Trophoblast cell (in vitro differentiated cells and primary cell): ENCODE measurements around the gene TOX2.

Experiments used
- DNase-seq, 2 donors: peaks; one replicate each; pipeline ENCODE4 v3.0.0-alpha.2; 2016
- H2AFZ ChIP-seq: 2 replicates; pipeline ENCODE4 v1.6.1; 2013; ENCODE audit warnings: low read length, moderate library complexity, mild to moderate bottlenecking; ENCODE audit not compliant: insufficient read depth, poor library complexity
- H2AK5ac ChIP-seq: 2 replicates; pipeline ENCODE4 v1.6.1; 2013; ENCODE audit warnings: mild to moderate bottlenecking, low read length
- H2BK120ac ChIP-seq: 2 replicates; pipeline ENCODE4 v1.6.1; 2013; ENCODE audit warnings: low read length, mild to moderate bottlenecking, moderate library complexity; ENCODE audit not compliant: insufficient read depth, poor library complexity
- H2BK12ac ChIP-seq: 2 replicates; pipeline ENCODE4 v1.6.1; 2013; ENCODE audit warnings: mild to moderate bottlenecking, low read length, moderate library complexity
- H2BK5ac ChIP-seq: 2 replicates; pipeline ENCODE4 v1.6.1; 2013; ENCODE audit warnings: low read length, low read depth, moderate library complexity, mild to moderate bottlenecking; ENCODE audit not compliant: poor library complexity
- H3K14ac ChIP-seq: 2 replicates; pipeline ENCODE4 v1.6.1; 2013; ENCODE audit warnings: mild to moderate bottlenecking, low read length
- H3K18ac ChIP-seq: 2 replicates; pipeline ENCODE4 v1.6.1; 2013; ENCODE audit warnings: mild to moderate bottlenecking, low read length
- H3K23ac ChIP-seq: 2 replicates; pipeline ENCODE4 v1.6.1; 2013; ENCODE audit warnings: low read length
- H3K27ac ChIP-seq: 2 replicates; pipeline ENCODE4 v1.5.1; 2013; ENCODE audit warnings: low read depth, mild to moderate bottlenecking, inconsistent platforms, low read length, moderate library complexity
- H3K27me3 ChIP-seq: 2 replicates; pipeline ENCODE4 v1.6.1; 2013; ENCODE audit warnings: inconsistent platforms, mild to moderate bottlenecking, low read length, moderate library complexity; ENCODE audit not compliant: insufficient read depth
- H3K36me3 ChIP-seq, 2 experiments: 1 replicate in 1 of 2; 2 replicates in 1 of 2; pipeline ENCODE4 v1.6.1; 2013; ENCODE audit warnings: low read length in 2 of 2, mild to moderate bottlenecking in 2 of 2, moderate library complexity in 1 of 2; ENCODE audit not compliant: insufficient read depth in 2 of 2, control insufficient read depth in 1 of 2
- H3K4ac ChIP-seq: 2 replicates; pipeline ENCODE4 v1.6.1; 2013; ENCODE audit warnings: low read depth, mild to moderate bottlenecking, low read length, moderate library complexity
- H3K4me1 ChIP-seq, 2 experiments: 1 replicate in 1 of 2; 2 replicates in 1 of 2; pipeline ENCODE4 v1.6.1; 2013; ENCODE audit warnings: low read length in 2 of 2, mild to moderate bottlenecking in 2 of 2, moderate library complexity in 1 of 2; ENCODE audit not compliant: insufficient read depth in 2 of 2, control insufficient read depth in 1 of 2
- H3K4me2 ChIP-seq: 2 replicates; pipeline ENCODE4 v1.6.1; 2013; ENCODE audit warnings: inconsistent platforms, mild to moderate bottlenecking, low read length, moderate library complexity
- H3K4me3 ChIP-seq: 2 replicates; pipeline ENCODE4 v1.5.1; 2013; ENCODE audit warnings: mild to moderate bottlenecking, low read depth, low read length, inconsistent platforms
- H3K79me1 ChIP-seq: one replicate; pipeline ENCODE4 v1.6.1; 2013; ENCODE audit warnings: low read length
- H3K79me2 ChIP-seq: 2 replicates; pipeline ENCODE4 v1.6.1; 2013; ENCODE audit warnings: low read length, mild to moderate bottlenecking; ENCODE audit not compliant: control insufficient read depth, insufficient read depth, poor library complexity
- H3K9ac ChIP-seq: 2 replicates; pipeline ENCODE4 v1.6.1; 2013; ENCODE audit warnings: mild to moderate bottlenecking, low read length
- H3K9me3 ChIP-seq: 2 replicates; pipeline ENCODE4 v1.6.1; 2013; ENCODE audit warnings: low read depth, mild to moderate bottlenecking, control low read depth, inconsistent platforms, low read length; ENCODE audit not compliant: insufficient read depth
- H4K12ac ChIP-seq: 2 replicates; pipeline ENCODE4 v1.6.1; 2013; ENCODE audit warnings: low read depth, mild to moderate bottlenecking, low read length, moderate library complexity
- H4K8ac ChIP-seq: 2 replicates; pipeline ENCODE4 v1.6.1; 2013; ENCODE audit warnings: low read depth, mild to moderate bottlenecking, low read length, moderate library complexity
- H4K91ac ChIP-seq: one replicate; pipeline ENCODE4 v1.6.1; 2013; ENCODE audit warnings: low read depth, mild to moderate bottlenecking, low read length, moderate library complexity
- WGBS: extraction: QIAGEN DNeasy Blood & Tissue Kit; methylation state at CpG from one replicate; pipeline ENCODE4 v1.1.7; 2013; ENCODE audit warnings: missing lambda C conversion rate; ENCODE audit not compliant: insufficient read length, insufficient coverage; ENCODE audit errors: extremely low coverage; 5-methylcytosine and 5-hydroxymethylcytosine counted together

Gene TOX2

DNA sequence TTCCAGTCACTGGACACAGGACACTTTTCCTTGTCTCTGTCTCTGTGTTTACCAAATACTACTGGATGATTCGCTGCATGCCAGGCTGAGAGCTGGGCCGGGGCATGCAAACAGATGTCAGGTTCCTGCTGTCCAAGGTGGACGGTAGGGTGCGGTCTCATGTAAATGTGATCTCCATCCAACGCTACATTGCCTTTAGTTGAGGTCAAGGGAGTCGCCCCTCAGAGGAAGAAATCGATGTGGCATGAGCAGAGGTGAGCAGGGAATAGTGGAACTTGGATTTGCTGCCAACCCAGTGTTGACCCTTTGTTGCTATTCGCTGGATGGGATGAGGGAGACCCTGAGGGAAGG, 9.8 kb upstream of the TOX2 start:
- Histone ChIP-seq H4K8ac (no peak overlapping the region), H3K14ac (no peak overlapping the region), H2BK12ac (no peak overlapping the region), H3K9me3 (no peaks in the 10 kb centered on the region), H3K23ac (no peak overlapping the region), H3K4me1 (no peaks in the 10 kb centered on the region), H3K4me2 (no peak overlapping the region), H3K9ac (no peak overlapping the region), H2AFZ (no peak overlapping the region), H4K91ac (no peak overlapping the region), H2BK120ac (no peak overlapping the region), H3K79me1 (no peaks in the 10 kb centered on the region), H3K36me3 (no peaks in the 10 kb centered on the region), H3K18ac (no peak overlapping the region), H3K27me3 (no peaks in the 10 kb centered on the region), H2AK5ac (no peak overlapping the region), H4K12ac (no peak overlapping the region), H2BK5ac (no peak overlapping the region), H3K4me3 (no peak overlapping the region), H3K4ac (no peak overlapping the region), H3K27ac (no peak overlapping the region), H3K79me2 (no peaks in the 10 kb centered on the region)
- DNase-seq: no peak
- no CpG with 5 or more reads among the region's 8 CpGs for WGBS

DNA sequence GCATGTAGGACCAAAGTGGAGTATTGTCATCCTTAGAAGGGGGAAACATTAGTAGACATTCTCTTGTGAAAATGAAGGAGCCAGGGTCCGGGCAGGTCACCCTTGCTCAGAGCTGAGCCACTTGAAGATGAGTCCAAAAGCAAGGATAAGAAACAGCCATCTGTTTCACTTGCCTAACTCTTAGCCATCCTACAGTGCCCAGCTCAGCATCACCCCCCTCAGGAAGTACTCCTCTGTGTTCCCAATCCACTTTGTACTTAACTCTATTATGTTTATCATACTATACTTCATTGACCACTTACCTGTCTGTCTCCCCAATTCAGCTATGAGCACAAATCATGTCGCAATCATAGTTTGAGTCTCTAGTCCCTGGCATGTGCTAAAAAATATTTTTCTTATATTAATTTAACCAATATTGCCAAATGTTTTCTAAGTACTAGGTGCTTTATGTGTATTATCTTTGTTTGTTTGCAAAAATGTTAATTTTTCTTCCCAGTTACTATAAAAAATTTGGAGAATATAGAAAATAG, 8.1 kb upstream of the TOX2 start:
- Histone ChIP-seq H3K9me3 (no peaks in the 10 kb centered on the region), H4K8ac (no peak overlapping the region), H3K79me2 (no peaks in the 10 kb centered on the region), H3K23ac (no peak overlapping the region), H3K27ac (no peak overlapping the region), H3K36me3 (no peaks in the 10 kb centered on the region), H3K79me1 (no peaks in the 10 kb centered on the region), H3K14ac (no peak overlapping the region), H3K18ac (no peak overlapping the region), H4K91ac (no peak overlapping the region), H3K4me3 (no peak overlapping the region), H3K4me1 (no peaks in the 10 kb centered on the region), H2BK5ac (no peak overlapping the region), H3K27me3 (no peaks in the 10 kb centered on the region), H2BK12ac (no peak overlapping the region), H2AK5ac (no peak overlapping the region), H2AFZ (no peak overlapping the region), H3K9ac (no peak overlapping the region), H3K4ac (no peak overlapping the region), H3K4me2 (no peak overlapping the region), H2BK120ac (no peak overlapping the region), H4K12ac (no peak overlapping the region)
- DNase-seq: no peak
- WGBS: no CpG with 5 or more reads among the region's 2 CpGs

DNA sequence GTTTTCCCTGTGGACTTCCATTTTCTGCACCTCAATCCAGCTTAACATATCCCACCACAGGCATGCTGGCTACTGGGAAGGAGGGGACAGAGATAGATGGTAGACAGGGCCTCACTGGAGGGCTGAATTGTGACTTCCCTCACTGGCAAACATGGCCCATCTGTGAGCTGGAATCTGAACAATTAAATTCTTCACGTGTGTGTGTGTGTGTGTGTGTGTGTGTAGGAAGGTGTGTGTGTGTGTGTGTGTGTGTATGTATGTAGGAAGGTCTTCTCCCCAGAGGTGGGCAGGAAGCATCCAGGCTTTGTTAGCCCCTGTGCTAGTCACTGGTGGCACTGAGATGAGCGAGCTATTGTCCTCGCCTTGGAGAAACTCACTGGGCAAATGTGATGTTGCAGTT, 5.4 kb upstream of the TOX2 start:
- Histone ChIP-seq H3K27me3 (peaks cover 5% of the 10 kb centered on the region), H3K4me3 (no peak overlapping the region), H4K12ac (no peak overlapping the region), H2BK12ac (no peak overlapping the region), H3K4me2 (no peak overlapping the region), H2BK120ac (no peak overlapping the region), H3K4me1 (no peaks in the 10 kb centered on the region), H4K91ac (no peak overlapping the region), H2AK5ac (no peak overlapping the region), H3K27ac (no peak overlapping the region), H3K79me2 (no peaks in the 10 kb centered on the region), H3K18ac (no peak overlapping the region), H3K79me1 (no peaks in the 10 kb centered on the region), H2AFZ (no peak overlapping the region), H3K9me3 (no peaks in the 10 kb centered on the region), H3K36me3 (no peaks in the 10 kb centered on the region), H3K14ac (no peak overlapping the region), H4K8ac (no peak overlapping the region), H2BK5ac (no peak overlapping the region), H3K4ac (no peak overlapping the region), H3K23ac (no peak overlapping the region), H3K9ac (no peak overlapping the region)
- no peak for DNase-seq
- no CpG with 5 or more reads among the region's 3 CpGs for WGBS

DNA sequence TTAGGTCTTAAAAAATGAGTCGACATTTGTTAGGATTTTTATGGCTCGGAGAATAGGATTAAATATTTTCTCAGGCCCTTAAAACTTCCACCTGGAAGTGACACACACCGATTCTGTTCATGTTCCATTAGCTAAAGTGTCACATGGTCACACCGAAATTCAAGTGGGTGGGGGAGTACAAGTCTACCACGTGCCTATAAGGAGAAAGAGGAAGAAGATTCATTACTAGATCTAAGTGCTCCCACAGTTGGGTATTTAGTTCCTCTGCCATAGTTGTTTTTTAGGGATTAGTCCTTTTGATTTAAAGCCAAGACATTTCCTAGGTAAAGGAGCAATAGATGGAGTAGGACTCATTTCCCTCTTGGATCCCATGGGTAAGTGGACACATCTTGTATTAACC, 4.9 kb upstream of the TOX2 start:
- H3K4me3 ChIP-seq: no peak overlapping the region
- no peak for DNase-seq
- H2BK5ac ChIP-seq: no peak overlapping the region
- H2AK5ac ChIP-seq: no peak overlapping the region
- no peak overlapping the region for H3K4me2 ChIP-seq
- H2BK12ac ChIP-seq: no peak overlapping the region
- H3K9me3 ChIP-seq: no peaks in the 10 kb centered on the region
- H3K79me1 ChIP-seq: no peaks in the 10 kb centered on the region
- no peak overlapping the region for H3K18ac ChIP-seq
- no CpG with 5 or more reads among the region's 5 CpGs for WGBS
- no peak overlapping the region for H3K27ac ChIP-seq
- H3K79me2 ChIP-seq: no peaks in the 10 kb centered on the region
- H3K9ac ChIP-seq: no peak overlapping the region
- H3K23ac ChIP-seq: no peak overlapping the region
- no peak overlapping the region for H3K14ac ChIP-seq
- H4K8ac ChIP-seq: no peak overlapping the region
- H3K27me3 ChIP-seq: peaks cover 8% of the 10 kb centered on the region
- no peak overlapping the region for H2AFZ ChIP-seq
- H3K4me1 ChIP-seq: no peaks in the 10 kb centered on the region
- no peak overlapping the region for H2BK120ac ChIP-seq
- no peak overlapping the region for H3K4ac ChIP-seq
- H3K36me3 ChIP-seq: no peaks in the 10 kb centered on the region
- H4K12ac ChIP-seq: no peak overlapping the region
- H4K91ac ChIP-seq: no peak overlapping the region
